GM12878 (cell line): Measurements from ENCODE around the gene KCNQ1OT1. TPM values are rescaled to one million over a fixed set of nuclear protein-coding genes. Genes with fewer than 3 reads are reported as not detected.

Source experiments
- ATAC-seq: fragments of 200-7000 bp; cut with Tn5 transposase; 3 replicates; pipeline ENCODE4 v1.9.1; 2020; ENCODE audit warnings: mild to moderate bottlenecking, moderate library complexity
- BruUV-seq: library from RNA; stranded (reverse); fragments of 400-500 nt; replicated peaks from 2 replicates; lab custom pipeline; 2021; lab: Mats Ljungman, UMichigan
- CTCF ChIA-PET: fragments of 300-600 bp; sonication (Branson Sonifier 250); formaldehyde crosslinking; extraction: SDS; loops from one replicate; lab custom pipeline; 2021; ENCODE audit warnings: inconsistent platforms; lab: Yijun Ruan, JAX
- POLR2A ChIA-PET: fragments of 350-600 bp; formaldehyde crosslinking; extraction: SDS; loops from one replicate; lab custom pipeline; 2021; ENCODE audit warnings: inconsistent platforms; lab: Charles Lee
- RAD21 ChIA-PET: fragments of 300-600 bp; sonication (Branson Sonifier 250); formaldehyde crosslinking; loops from one replicate; lab custom pipeline; 2023; ENCODE audit warnings: antibody characterized with exemption; ENCODE audit not compliant: unreplicated experiment; lab: Charles Lee
- SMC1A ChIA-PET: fragments of 300-600 bp; sonication (Branson Sonifier 250); formaldehyde crosslinking; loops from one replicate; lab custom pipeline; 2023; ENCODE audit not compliant: unreplicated experiment, uncharacterized antibody; lab: Charles Lee
- DNase-seq: peaks from one replicate; pipeline ENCODE4 v3.0.0-alpha.2; 2011; ENCODE audit warnings: low read depth, low spot score
- FAIRE-seq: peaks from 3 replicates; lab custom pipeline; 2011; peaks lifted over from hg19 to GRCh38; lab: Jason Lieb, UNC
- H2AFZ ChIP-seq: 2 replicates; pipeline ENCODE4 v1.6.0; 2011; ENCODE audit warnings: low read depth, low read length, control low read depth; ENCODE audit not compliant: control insufficient read depth
- H3K27ac ChIP-seq: 2 replicates; pipeline ENCODE4 v1.5.1; 2011; ENCODE audit warnings: control low read depth; ENCODE audit not compliant: control insufficient read depth, insufficient read depth
- H3K27me3 ChIP-seq, 2 experiments: replicated peaks in 1 of 2; 2 replicates each; pipeline versions ENCODE4 v1.6.0 to v1.6.1; 2011; ENCODE audit warnings: low read length in 1 of 2; ENCODE audit not compliant: control insufficient read depth in 2 of 2, insufficient read depth in 2 of 2
- H3K36me3 ChIP-seq, 2 experiments: 2 replicates each; pipeline ENCODE4 v1.5.1; 2011; ENCODE audit warnings: low read length in 1 of 2; ENCODE audit not compliant: control insufficient read depth in 2 of 2, insufficient read depth in 2 of 2
- H3K4me1 ChIP-seq: 2 replicates; pipeline ENCODE4 v1.6.1; 2011; ENCODE audit warnings: mild to moderate bottlenecking, low read length, moderate library complexity, mixed read lengths; ENCODE audit not compliant: control insufficient read depth, insufficient read depth
- H3K4me2 ChIP-seq: 2 replicates; pipeline ENCODE4 v1.6.0; 2011; ENCODE audit warnings: control low read depth; ENCODE audit not compliant: control insufficient read depth, insufficient read depth
- H3K4me3 ChIP-seq: fragments of 200-600 bp; sonication (generic); 2 replicates; pipeline ENCODE4 v1.5.1; 2016
- H3K79me2 ChIP-seq: 2 replicates; pipeline ENCODE4 v1.6.0; 2011; ENCODE audit warnings: low read length; ENCODE audit not compliant: control insufficient read depth, insufficient read depth
- H3K9ac ChIP-seq: 2 replicates; pipeline ENCODE4 v1.8.0; 2011; ENCODE audit warnings: low read length, control low read depth, mixed read lengths; ENCODE audit not compliant: control insufficient read depth, insufficient read depth
- H3K9me3 ChIP-seq: replicated peaks from 3 replicates; pipeline ENCODE4 v1.5.1; 2011; ENCODE audit warnings: mild to moderate bottlenecking, low read length; ENCODE audit not compliant: control insufficient read depth, insufficient read depth
- H4K20me1 ChIP-seq: 2 replicates; pipeline ENCODE4 v1.6.0; 2011; ENCODE audit not compliant: control insufficient read depth, insufficient read depth
- BACH1 ChIP-seq: fragments of 450-650 bp; IDR thresholded peaks from 2 replicates; pipeline ENCODE4 v1.6.1; 2017; ENCODE audit warnings: mild to moderate bottlenecking, borderline replicate concordance
- BCL11A ChIP-seq: IDR thresholded peaks from 2 replicates; pipeline ENCODE4 v1.6.1; 2011; ENCODE audit warnings: low read depth, low read length
- CBX5 ChIP-seq: sonication (generic); IDR thresholded peaks from 2 replicates; pipeline ENCODE4 v1.6.1; 2016; ENCODE audit warnings: low read depth, moderate library complexity, mild to moderate bottlenecking, inconsistent platforms
- CREB1 ChIP-seq: IDR thresholded peaks from 2 replicates; pipeline ENCODE4 v1.6.1; 2012; ENCODE audit warnings: low read depth, mild to moderate bottlenecking, inconsistent platforms
- IKZF2 ChIP-seq, 2 experiments: fragments of 450-650 bp; IDR thresholded peaks; 2 replicates each; pipeline ENCODE4 v1.6.1; 2017; ENCODE audit warnings: mild to moderate bottlenecking in 2 of 2, moderate library complexity in 2 of 2
- MEF2B ChIP-seq: fragments of 450-650 bp; IDR thresholded peaks from 2 replicates; pipeline ENCODE4 v1.6.1; 2018; ENCODE audit warnings: mild to moderate bottlenecking, moderate library complexity; ENCODE audit not compliant: partially characterized antibody, poor library complexity, severe bottlenecking
- NFYA ChIP-seq: IDR thresholded peaks from 2 replicates; pipeline ENCODE4 v1.6.1; 2011; ENCODE audit warnings: low read depth, mild to moderate bottlenecking, low read length, improper control_type of control experiment, borderline replicate concordance
- SMC3 ChIP-seq: IDR thresholded peaks from 2 replicates; pipeline ENCODE4 v1.6.1; 2011; ENCODE audit warnings: low read length, improper control_type of control experiment, borderline replicate concordance
- WGBS: methylation state at CpG from one replicate; pipeline ENCODE4 v1.1.6; 2016; ENCODE audit warnings: low lambda C conversion rate; ENCODE audit not compliant: insufficient replicate concordance, insufficient coverage; ENCODE audit errors: missing lambda C conversion rate; 5-methylcytosine and 5-hydroxymethylcytosine counted together
- in situ Hi-C: fragments of 300-500 bp; cut with MboI; formaldehyde crosslinking; loops from 9 replicates; pipeline ENCODE4 v1.14.3; 2018; ENCODE audit warnings: mixed read lengths
- intact Hi-C: fragments of 100-400 bp; cut with micrococcal nuclease; formaldehyde crosslinking; loops from one replicate; pipeline ENCODE4 v1.14.2; 2022; ENCODE audit not compliant: unreplicated experiment
- polyA plus RNA-seq, 11 experiments: library from polyadenylated mRNA; depleted of rRNA in 4 of 11; unstranded in 6 of 11; stranded (reverse) in 5 of 11; fragments of >200 nt; fragmentation: Nextera tagmentation in 4 of 11; fragmentation: Illumina TruSeq in 1 of 11; extraction: Ambion mirVana in 4 of 11; extraction: Trizol in 1 of 11; gene quantifications; 1 replicate in 1 of 11; 2 replicates in 10 of 11; pipeline versions ENCODE4 v1.2.1 to v1.2.3, GENCODE V29; 2011 to 2016; ENCODE audit warnings: inconsistent platforms in 2 of 11, missing spikeins in 2 of 11, low read depth in 1 of 11
- total RNA-seq, 4 experiments: library from RNA; depleted of rRNA in 3 of 4; stranded (reverse); fragments of >200 nt in 3 of 4; fragmentation: Illumina TruSeq in 1 of 4; extraction: Trizol in 1 of 4; gene quantifications; 2 replicates each; pipeline versions ENCODE4 v1.2.1 to v1.2.3, GENCODE V29; 2013 to 2021
- TF ChIP-seq, protein P1 (sequence below): fragments of 450-650 bp; IDR thresholded peaks from 2 replicates; pipeline ENCODE4 v1.6.1; 2017; ENCODE audit warnings: mild to moderate bottlenecking
- TF ChIP-seq, protein P2 (sequence below): fragments of 450-650 bp; IDR thresholded peaks from 2 replicates; pipeline ENCODE4 v1.6.1; 2017; ENCODE audit warnings: low read depth, mild to moderate bottlenecking, moderate library complexity
- TF ChIP-seq, protein P3 (sequence below): IDR thresholded peaks from 2 replicates; pipeline ENCODE4 v1.6.1; 2011; ENCODE audit warnings: borderline replicate concordance, low read depth, mild to moderate bottlenecking, moderate library complexity, mixed read lengths, low read length; ENCODE audit not compliant: insufficient read depth; ENCODE audit errors: extremely low read length

The KCNQ1OT1 gene
- total and polyA plus RNA-seq, 10 of the 15 experiments (the other 5 are each of a cell fraction or from before 2014, with no cell fraction given): 0.02 to 1.6 (median 0.41) TPM

DNA sequence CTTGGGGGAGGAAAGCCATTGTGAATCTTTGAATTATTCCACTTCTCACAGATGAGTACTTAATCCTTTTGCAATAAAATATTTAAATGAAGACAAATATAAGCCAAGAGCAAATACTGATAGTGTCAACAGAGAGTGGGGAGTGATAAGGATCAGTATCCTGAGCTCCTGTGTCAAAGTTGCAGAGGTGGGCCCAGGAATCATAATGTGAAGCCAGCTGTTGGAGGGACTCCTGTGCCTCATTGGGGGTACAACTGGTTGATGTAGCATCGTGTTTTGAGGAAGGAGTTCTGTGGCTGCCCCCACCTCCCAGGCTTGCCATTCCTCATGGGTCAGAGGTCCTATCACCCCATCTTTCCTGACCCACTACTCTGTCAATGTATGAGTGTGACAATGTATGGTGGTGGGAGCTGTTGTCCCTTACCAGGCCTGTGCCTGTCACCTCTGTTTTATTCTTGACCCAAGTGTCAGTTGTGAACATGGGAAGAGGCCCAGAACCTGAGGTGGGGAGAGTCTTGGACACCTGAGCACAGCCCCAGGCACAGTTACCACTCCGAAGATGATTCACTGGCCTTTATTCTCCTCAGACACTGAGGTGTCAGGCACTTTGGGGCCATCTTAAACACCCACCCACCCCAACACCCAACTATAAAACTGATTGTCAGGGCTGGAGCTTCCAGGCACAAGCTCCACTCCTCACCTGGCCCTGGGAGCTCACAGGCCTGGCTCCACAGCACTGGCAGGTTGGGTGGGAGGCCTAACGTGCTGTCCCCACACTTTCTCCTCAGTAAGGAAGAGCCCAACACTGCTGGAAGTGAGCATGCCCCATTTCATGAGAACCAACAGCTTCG lies 38.4 kb downstream of the KCNQ1OT1 start:
- Histone ChIP-seq H3K9ac (no peak overlapping the region), H3K4me2 (no peak overlapping the region), H3K4me1 (no peaks in the 10 kb centered on the region), H3K9me3 (peaks cover 9% of the 10 kb centered on the region; the same call in 2 of the 3 replicates), H3K27ac (no peak overlapping the region), H3K27me3 (no peaks in the 10 kb centered on the region), H2AFZ (no peak overlapping the region), H4K20me1 (no peaks in the 10 kb centered on the region), H3K79me2 (no peaks in the 10 kb centered on the region), H3K4me3 (no peak overlapping the region), H3K36me3 (no peaks in the 10 kb centered on the region; a peak in 1 of 4 replicates)
- ATAC-seq: no peak
- SMC1A ChIA-PET: no interaction called here
- FAIRE-seq: no peak
- intact Hi-C loops (no loop called here), in situ Hi-C loops (no loop called here)
- DNase-seq: no peak
- WGBS: 52% methylated on average over 4 of the region's 4 CpGs
- POLR2A ChIA-PET: no interaction called here
- RAD21 ChIA-PET: no interaction called here
- TF ChIP-seq CREB1 (no peak), BACH1 (no peak), CBX5 (no peak), NFYA (no peak), SMC3 (no peak), IKZF2 (IDR thresholded peaks at IDR 0.05) (no peak), MEF2B (no peak), BCL11A (no peak)
- TF ChIP-seq, protein P1, sequence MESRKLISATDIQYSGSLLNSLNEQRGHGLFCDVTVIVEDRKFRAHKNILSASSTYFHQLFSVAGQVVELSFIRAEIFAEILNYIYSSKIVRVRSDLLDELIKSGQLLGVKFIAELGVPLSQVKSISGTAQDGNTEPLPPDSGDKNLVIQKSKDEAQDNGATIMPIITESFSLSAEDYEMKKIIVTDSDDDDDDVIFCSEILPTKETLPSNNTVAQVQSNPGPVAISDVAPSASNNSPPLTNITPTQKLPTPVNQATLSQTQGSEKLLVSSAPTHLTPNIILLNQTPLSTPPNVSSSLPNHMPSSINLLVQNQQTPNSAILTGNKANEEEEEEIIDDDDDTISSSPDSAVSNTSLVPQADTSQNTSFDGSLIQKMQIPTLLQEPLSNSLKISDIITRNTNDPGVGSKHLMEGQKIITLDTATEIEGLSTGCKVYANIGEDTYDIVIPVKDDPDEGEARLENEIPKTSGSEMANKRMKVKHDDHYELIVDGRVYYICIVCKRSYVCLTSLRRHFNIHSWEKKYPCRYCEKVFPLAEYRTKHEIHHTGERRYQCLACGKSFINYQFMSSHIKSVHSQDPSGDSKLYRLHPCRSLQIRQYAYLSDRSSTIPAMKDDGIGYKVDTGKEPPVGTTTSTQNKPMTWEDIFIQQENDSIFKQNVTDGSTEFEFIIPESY: no peak
- TF ChIP-seq, protein P2, sequence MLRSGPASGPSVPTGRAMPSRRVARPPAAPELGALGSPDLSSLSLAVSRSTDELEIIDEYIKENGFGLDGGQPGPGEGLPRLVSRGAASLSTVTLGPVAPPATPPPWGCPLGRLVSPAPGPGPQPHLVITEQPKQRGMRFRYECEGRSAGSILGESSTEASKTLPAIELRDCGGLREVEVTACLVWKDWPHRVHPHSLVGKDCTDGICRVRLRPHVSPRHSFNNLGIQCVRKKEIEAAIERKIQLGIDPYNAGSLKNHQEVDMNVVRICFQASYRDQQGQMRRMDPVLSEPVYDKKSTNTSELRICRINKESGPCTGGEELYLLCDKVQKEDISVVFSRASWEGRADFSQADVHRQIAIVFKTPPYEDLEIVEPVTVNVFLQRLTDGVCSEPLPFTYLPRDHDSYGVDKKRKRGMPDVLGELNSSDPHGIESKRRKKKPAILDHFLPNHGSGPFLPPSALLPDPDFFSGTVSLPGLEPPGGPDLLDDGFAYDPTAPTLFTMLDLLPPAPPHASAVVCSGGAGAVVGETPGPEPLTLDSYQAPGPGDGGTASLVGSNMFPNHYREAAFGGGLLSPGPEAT: no peak
- TF ChIP-seq, protein P3, sequence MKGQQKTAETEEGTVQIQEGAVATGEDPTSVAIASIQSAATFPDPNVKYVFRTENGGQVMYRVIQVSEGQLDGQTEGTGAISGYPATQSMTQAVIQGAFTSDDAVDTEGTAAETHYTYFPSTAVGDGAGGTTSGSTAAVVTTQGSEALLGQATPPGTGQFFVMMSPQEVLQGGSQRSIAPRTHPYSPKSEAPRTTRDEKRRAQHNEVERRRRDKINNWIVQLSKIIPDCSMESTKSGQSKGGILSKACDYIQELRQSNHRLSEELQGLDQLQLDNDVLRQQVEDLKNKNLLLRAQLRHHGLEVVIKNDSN: no peak
- BruUV-seq: no TSS peak
- CTCF ChIA-PET: no interaction called here
